Mesenchymal stem cell (in vitro differentiated cells and primary cell): ENCODE results near the gene DRC3.

Source experiments
- DNase-seq: peaks from one replicate; pipeline ENCODE4 v3.0.0-alpha.2; 2013
- H2AFZ ChIP-seq: one replicate; pipeline ENCODE4 v1.6.1; 2013; ENCODE audit warnings: low read depth, mild to moderate bottlenecking, control low read depth, inconsistent platforms, low read length, moderate library complexity
- H2AK5ac ChIP-seq: 2 replicates; pipeline ENCODE4 v1.6.1; 2013; ENCODE audit warnings: low read length, moderate library complexity, mild to moderate bottlenecking, inconsistent platforms; ENCODE audit not compliant: severe bottlenecking
- H2BK120ac ChIP-seq: one replicate; pipeline ENCODE4 v1.6.1; 2013; ENCODE audit warnings: low read depth, mild to moderate bottlenecking, inconsistent platforms, low read length, moderate library complexity
- H2BK12ac ChIP-seq, 2 experiments: one replicate each; pipeline ENCODE4 v1.6.1; 2013; ENCODE audit warnings: inconsistent platforms in 2 of 2, low read length in 2 of 2, mild to moderate bottlenecking in 2 of 2, moderate library complexity in 2 of 2, control low read depth in 1 of 2
- H2BK15ac ChIP-seq: one replicate; pipeline ENCODE4 v1.6.1; 2013; ENCODE audit warnings: mild to moderate bottlenecking, low read depth, inconsistent platforms; ENCODE audit not compliant: poor library complexity, severe bottlenecking
- H2BK5ac ChIP-seq: 2 replicates; pipeline ENCODE4 v1.6.1; 2013; ENCODE audit warnings: low read depth, mild to moderate bottlenecking, low read length, control low read depth, inconsistent platforms; ENCODE audit not compliant: poor library complexity, severe bottlenecking
- H3K14ac ChIP-seq, 2 experiments: one replicate each; pipeline ENCODE4 v1.6.1; 2013; ENCODE audit warnings: inconsistent platforms in 2 of 2, low read length in 2 of 2, control low read depth in 1 of 2, mild to moderate bottlenecking in 1 of 2, moderate library complexity in 1 of 2
- H3K18ac ChIP-seq, 2 experiments: one replicate each; pipeline ENCODE4 v1.6.1; 2013; ENCODE audit warnings: inconsistent platforms in 2 of 2, low read length in 2 of 2, control low read depth in 1 of 2, low read depth in 1 of 2, mild to moderate bottlenecking in 1 of 2
- H3K23ac ChIP-seq, 2 experiments: one replicate each; pipeline ENCODE4 v1.6.1; 2013; ENCODE audit warnings: inconsistent platforms in 2 of 2, low read length in 2 of 2, mild to moderate bottlenecking in 2 of 2, moderate library complexity in 2 of 2, control low read depth in 1 of 2
- H3K27ac ChIP-seq: 2 replicates; pipeline ENCODE4 v1.5.1; 2013; ENCODE audit warnings: mild to moderate bottlenecking, moderate library complexity, low read length, control low read depth, inconsistent platforms; ENCODE audit not compliant: poor library complexity, severe bottlenecking
- H3K27me3 ChIP-seq, 2 experiments: 2 replicates each; pipeline versions ENCODE4 v1.6.1 to v1.7.0; 2013; ENCODE audit warnings: low read length in 2 of 2, mild to moderate bottlenecking in 2 of 2, moderate library complexity in 2 of 2, control low read depth in 1 of 2, inconsistent platforms in 1 of 2; ENCODE audit not compliant: control insufficient read depth in 1 of 2, insufficient read depth in 1 of 2
- H3K36me3 ChIP-seq, 2 experiments: 2 replicates each; pipeline versions ENCODE4 v1.6.1 to v1.7.0; 2013; ENCODE audit warnings: low read length in 2 of 2, control low read depth in 1 of 2, inconsistent platforms in 1 of 2, low read depth in 1 of 2, mild to moderate bottlenecking in 1 of 2; ENCODE audit not compliant: insufficient read depth in 2 of 2, control insufficient read depth in 1 of 2
- H3K4ac ChIP-seq, 2 experiments: one replicate each; pipeline ENCODE4 v1.6.1; 2013; ENCODE audit warnings: inconsistent platforms in 2 of 2, low read length in 2 of 2, mild to moderate bottlenecking in 2 of 2, moderate library complexity in 2 of 2, control low read depth in 1 of 2, low read depth in 1 of 2
- H3K4me1 ChIP-seq: 2 replicates; pipeline ENCODE4 v1.6.1; 2013; ENCODE audit warnings: low read depth, low read length, control low read depth; ENCODE audit not compliant: control insufficient read depth, insufficient read depth
- H3K4me2 ChIP-seq: 2 replicates; pipeline ENCODE4 v1.6.1; 2013; ENCODE audit warnings: low read length, mild to moderate bottlenecking, inconsistent platforms; ENCODE audit not compliant: poor library complexity, severe bottlenecking
- H3K4me3 ChIP-seq, 2 experiments: 2 replicates each; pipeline versions ENCODE4 v1.5.1 to v1.7.0; 2013; ENCODE audit warnings: low read length in 2 of 2, mild to moderate bottlenecking in 2 of 2, control low read depth in 1 of 2, low read depth in 1 of 2; ENCODE audit not compliant: insufficient read depth in 1 of 2
- H3K79me1 ChIP-seq: replicated peaks from 2 replicates; pipeline ENCODE4 v1.6.1; 2013; ENCODE audit warnings: mild to moderate bottlenecking, control low read depth, low read length, inconsistent platforms; ENCODE audit not compliant: poor library complexity, severe bottlenecking
- H3K9ac ChIP-seq: 2 replicates; pipeline ENCODE4 v1.7.0; 2013; ENCODE audit warnings: mild to moderate bottlenecking, low read length, moderate library complexity
- H3K9me3 ChIP-seq: 2 replicates; pipeline ENCODE4 v1.7.0; 2013; ENCODE audit warnings: mild to moderate bottlenecking, low read length; ENCODE audit not compliant: control insufficient read depth
- H4K8ac ChIP-seq: one replicate; pipeline ENCODE4 v1.6.1; 2013; ENCODE audit warnings: inconsistent platforms, mild to moderate bottlenecking, low read length, moderate library complexity
- H4K91ac ChIP-seq: one replicate; pipeline ENCODE4 v1.6.1; 2013; ENCODE audit warnings: mild to moderate bottlenecking, low read length, inconsistent platforms
- WGBS: methylation state at CpG from one replicate; pipeline ENCODE4 v1.1.7; 2013; ENCODE audit warnings: mixed read lengths; 5-methylcytosine and 5-hydroxymethylcytosine counted together

Gene DRC3

GRCh38 chr17:18043491-18043890 is 70.8 kb downstream of the DRC3 start:
- WGBS = 91% methylated on average over 1 of the region's 1 CpG
- H3K4me3 ChIP-seq = no peak overlapping the region
- no peaks in the 10 kb centered on the region for H3K9me3 ChIP-seq

GRCh38 chr17:18044609-18045008 is 71.9 kb downstream of the DRC3 start:
- H3K9ac ChIP-seq = peak overlapping the region; percentile 9
- no peak overlapping the region for H2AFZ ChIP-seq
- H3K14ac ChIP-seq = no peak overlapping the region
- no peak overlapping the region for H2BK120ac ChIP-seq
- no peaks in the 10 kb centered on the region for H3K27me3 ChIP-seq
- peaks cover 31% of the 10 kb centered on the region for H3K79me1 ChIP-seq
- no peak overlapping the region for H2BK12ac ChIP-seq
- H3K27ac ChIP-seq = no peak overlapping the region
- no peak overlapping the region for H3K23ac ChIP-seq
- H4K91ac ChIP-seq = no peak overlapping the region
- DNase-seq = no peak
- H3K9me3 ChIP-seq = no peaks in the 10 kb centered on the region
- H3K18ac ChIP-seq = no peak overlapping the region
- H3K36me3 ChIP-seq = peaks cover 7 to 45% of the 10 kb centered on the region in 2 experiments
- H2BK5ac ChIP-seq = no peak overlapping the region
- no peak overlapping the region for H4K8ac ChIP-seq
- H3K4me3 ChIP-seq = no peak overlapping the region
- H2AK5ac ChIP-seq = peak overlapping the region; percentile 54
- peaks cover 25% of the 10 kb centered on the region for H3K4me1 ChIP-seq
- H3K4me2 ChIP-seq = no peak overlapping the region
- 94% methylated on average over 3 of the region's 3 CpGs for WGBS
- no peak overlapping the region for H2BK15ac ChIP-seq
- no peak overlapping the region for H3K4ac ChIP-seq

More at GRCh38 chr17:18043491-18043890, 70.8 kb downstream of the DRC3 start:
- peaks cover 25% of the 10 kb centered on the region for H3K4me1 ChIP-seq
- H2AK5ac ChIP-seq = no peak overlapping the region
- DNase-seq = peak; percentile 30
- H4K8ac ChIP-seq = no peak overlapping the region
- H3K27ac ChIP-seq = no peak overlapping the region
- H3K27me3 ChIP-seq = no peaks in the 10 kb centered on the region
- peaks cover 7 to 41% of the 10 kb centered on the region in 2 experiments for H3K36me3 ChIP-seq
- no peak overlapping the region for H3K4ac ChIP-seq
- peak overlapping the region; percentile 15 for H3K9ac ChIP-seq
- H3K14ac ChIP-seq = no peak overlapping the region
- peaks cover 34% of the 10 kb centered on the region for H3K79me1 ChIP-seq
- no peak overlapping the region for H3K18ac ChIP-seq
- no peak overlapping the region for H3K23ac ChIP-seq
- H2BK120ac ChIP-seq = no peak overlapping the region
- H2AFZ ChIP-seq = no peak overlapping the region
- no peak overlapping the region for H2BK12ac ChIP-seq
- H3K4me2 ChIP-seq = no peak overlapping the region
- H2BK15ac ChIP-seq = no peak overlapping the region
- H4K91ac ChIP-seq = no peak overlapping the region
- no peak overlapping the region for H2BK5ac ChIP-seq

- peak overlapping the region; percentile 60 for H3K27ac ChIP-seq
- H4K91ac ChIP-seq = no peak overlapping the region
- H3K27me3 ChIP-seq = no peaks in the 10 kb centered on the region
- no peak overlapping the region for H3K18ac ChIP-seq
- H3K4me1 ChIP-seq = peaks cover 17% of the 10 kb centered on the region
- H2BK120ac ChIP-seq = no peak overlapping the region
- H2BK12ac ChIP-seq = no peak overlapping the region
- H3K14ac ChIP-seq = no peak overlapping the region
- H4K8ac ChIP-seq = no peak overlapping the region
- DNase-seq = no peak
- WGBS = 71% methylated on average over 2 of the region's 3 CpGs
- H3K4ac ChIP-seq = no peak overlapping the region
- no peak overlapping the region for H3K9ac ChIP-seq
- H2BK15ac ChIP-seq = no peak overlapping the region
- no peak overlapping the region for H2BK5ac ChIP-seq
- peaks cover 7 to 57% of the 10 kb centered on the region in 2 experiments for H3K36me3 ChIP-seq
- H3K4me2 ChIP-seq = no peak overlapping the region
- H3K79me1 ChIP-seq = peaks cover 25% of the 10 kb centered on the region
- H3K23ac ChIP-seq = no peak overlapping the region
- no peaks in the 10 kb centered on the region for H3K9me3 ChIP-seq
- no peak overlapping the region for H3K4me3 ChIP-seq
- H2AK5ac ChIP-seq = no peak overlapping the region
- no peak overlapping the region for H2AFZ ChIP-seq
These were observed 73.2 kb downstream of the DRC3 start for GRCh38 chr17:18045691-18046350.

GRCh38 chr17:18055597-18055996 is 82.9 kb downstream of the DRC3 start:
- 95% methylated on average over 5 of the region's 6 CpGs for WGBS
- Histone ChIP-seq H2BK5ac (no peak overlapping the region), H4K8ac (no peak overlapping the region), H2AFZ (no peak overlapping the region), H3K79me1 (no peaks in the 10 kb centered on the region), H2BK15ac (no peak overlapping the region), H3K27ac (no peak overlapping the region), H3K36me3 (peaks cover 36 to 71% of the 10 kb centered on the region in 2 experiments), H3K4ac (no peak overlapping the region), H3K9ac (no peak overlapping the region), H3K4me3 (no peak overlapping the region), H3K23ac (no peak overlapping the region), H2AK5ac (no peak overlapping the region), H3K4me1 (peaks cover 4% of the 10 kb centered on the region), H2BK12ac (no peak overlapping the region), H3K27me3 (no peaks in the 10 kb centered on the region), H2BK120ac (no peak overlapping the region), H4K91ac (no peak overlapping the region), H3K4me2 (no peak overlapping the region), H3K9me3 (no peaks in the 10 kb centered on the region), H3K18ac (no peak overlapping the region), H3K14ac (no peak overlapping the region)
- DNase-seq = no peak
